ENCODE results near the gene SERPINA5. TPM values are rescaled to one million over a fixed set of nuclear protein-coding genes. Genes with fewer than 3 reads are reported as not detected.

SERPINA5 gene
- polyA plus RNA-seq, 1 donor from 2014 or later: not detected

DNA sequence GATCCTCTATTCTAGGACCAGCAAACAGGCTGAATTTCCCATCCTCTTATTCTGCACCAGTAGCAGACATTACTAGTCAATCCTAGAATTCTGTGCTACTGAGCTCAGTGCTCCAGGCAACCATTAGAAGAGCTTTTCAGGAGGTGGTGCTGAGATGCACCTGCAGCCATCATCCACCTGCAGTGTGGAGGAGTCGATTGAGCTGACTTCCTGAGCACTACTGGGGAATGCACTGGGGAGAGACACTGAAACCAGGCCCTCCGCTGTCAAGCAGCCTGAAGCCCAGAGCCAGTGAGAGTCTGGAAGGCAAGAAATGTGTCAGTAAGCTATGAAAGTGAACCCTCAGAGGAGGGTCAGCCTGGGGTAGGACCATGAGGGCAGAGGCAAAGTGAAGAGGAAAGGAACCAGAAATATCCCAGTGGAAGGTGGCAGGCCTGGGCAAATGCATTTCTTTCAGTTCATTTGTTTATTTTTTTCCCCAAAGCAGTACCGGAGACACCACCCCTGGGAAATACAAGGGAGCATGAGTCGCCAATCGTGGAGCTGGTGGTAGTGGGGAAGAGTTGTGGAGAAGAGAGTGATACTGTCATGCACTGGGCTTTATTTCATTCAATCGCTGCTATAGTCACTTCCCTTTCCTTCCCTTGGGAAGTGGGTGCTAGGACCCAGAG, 43.0 kb upstream of the SERPINA5 start:
- H3K9ac ChIP-seq (ENCODE audit: low read length): no peak overlapping the region
- H3K4me3 ChIP-seq (ENCODE audit: low read length): no peak overlapping the region
- H2AFZ ChIP-seq (ENCODE audit: low read depth, low read length): no peak overlapping the region
- no peaks in the 10 kb centered on the region for H4K20me1 ChIP-seq (ENCODE audit: insufficient read depth)
- no peak overlapping the region for H3K4me2 ChIP-seq (ENCODE audit: low read length)
- no peaks in the 10 kb centered on the region for H3K9me2 ChIP-seq (ENCODE audit: insufficient read depth, low read length)
- H3K27me3 ChIP-seq (ENCODE audit: insufficient read depth, low read depth, low read length): no peaks in the 10 kb centered on the region
- no peak overlapping the region for H3K27ac ChIP-seq (ENCODE audit: low read length)
- no peaks in the 10 kb centered on the region for H3K9me3 ChIP-seq (ENCODE audit: low read length)
- H3F3A ChIP-seq (ENCODE audit: insufficient read depth, low read length, poor library complexity, severe bottlenecking): no peaks in the 10 kb centered on the region
- TF ChIP-seq EP300 (conservative IDR thresholded peaks at IDR 0.05; ENCODE audit: poor library complexity, severe bottlenecking) (no peak), POLR2AphosphoS5 (IDR thresholded peaks at IDR 0.05) (no peak), EZH2 (IDR thresholded peaks at IDR 0.05; ENCODE audit: borderline replicate concordance, insufficient read depth, low read length, poor library complexity, severe bottlenecking) (no peak), MXI1 (conservative IDR thresholded peaks at IDR 0.05; ENCODE audit: poor library complexity, severe bottlenecking) (no peak), SMC3 (conservative IDR thresholded peaks at IDR 0.05; ENCODE audit: poor library complexity) (no peak), TAF1 (IDR thresholded peaks at IDR 0.05; ENCODE audit: low read depth) (no peak)
- TF ChIP-seq, protein P1, sequence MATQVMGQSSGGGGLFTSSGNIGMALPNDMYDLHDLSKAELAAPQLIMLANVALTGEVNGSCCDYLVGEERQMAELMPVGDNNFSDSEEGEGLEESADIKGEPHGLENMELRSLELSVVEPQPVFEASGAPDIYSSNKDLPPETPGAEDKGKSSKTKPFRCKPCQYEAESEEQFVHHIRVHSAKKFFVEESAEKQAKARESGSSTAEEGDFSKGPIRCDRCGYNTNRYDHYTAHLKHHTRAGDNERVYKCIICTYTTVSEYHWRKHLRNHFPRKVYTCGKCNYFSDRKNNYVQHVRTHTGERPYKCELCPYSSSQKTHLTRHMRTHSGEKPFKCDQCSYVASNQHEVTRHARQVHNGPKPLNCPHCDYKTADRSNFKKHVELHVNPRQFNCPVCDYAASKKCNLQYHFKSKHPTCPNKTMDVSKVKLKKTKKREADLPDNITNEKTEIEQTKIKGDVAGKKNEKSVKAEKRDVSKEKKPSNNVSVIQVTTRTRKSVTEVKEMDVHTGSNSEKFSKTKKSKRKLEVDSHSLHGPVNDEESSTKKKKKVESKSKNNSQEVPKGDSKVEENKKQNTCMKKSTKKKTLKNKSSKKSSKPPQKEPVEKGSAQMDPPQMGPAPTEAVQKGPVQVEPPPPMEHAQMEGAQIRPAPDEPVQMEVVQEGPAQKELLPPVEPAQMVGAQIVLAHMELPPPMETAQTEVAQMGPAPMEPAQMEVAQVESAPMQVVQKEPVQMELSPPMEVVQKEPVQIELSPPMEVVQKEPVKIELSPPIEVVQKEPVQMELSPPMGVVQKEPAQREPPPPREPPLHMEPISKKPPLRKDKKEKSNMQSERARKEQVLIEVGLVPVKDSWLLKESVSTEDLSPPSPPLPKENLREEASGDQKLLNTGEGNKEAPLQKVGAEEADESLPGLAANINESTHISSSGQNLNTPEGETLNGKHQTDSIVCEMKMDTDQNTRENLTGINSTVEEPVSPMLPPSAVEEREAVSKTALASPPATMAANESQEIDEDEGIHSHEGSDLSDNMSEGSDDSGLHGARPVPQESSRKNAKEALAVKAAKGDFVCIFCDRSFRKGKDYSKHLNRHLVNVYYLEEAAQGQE (IDR thresholded peaks at IDR 0.05; ENCODE audit: borderline replicate concordance): no peak
- TF ChIP-seq, protein P2, sequence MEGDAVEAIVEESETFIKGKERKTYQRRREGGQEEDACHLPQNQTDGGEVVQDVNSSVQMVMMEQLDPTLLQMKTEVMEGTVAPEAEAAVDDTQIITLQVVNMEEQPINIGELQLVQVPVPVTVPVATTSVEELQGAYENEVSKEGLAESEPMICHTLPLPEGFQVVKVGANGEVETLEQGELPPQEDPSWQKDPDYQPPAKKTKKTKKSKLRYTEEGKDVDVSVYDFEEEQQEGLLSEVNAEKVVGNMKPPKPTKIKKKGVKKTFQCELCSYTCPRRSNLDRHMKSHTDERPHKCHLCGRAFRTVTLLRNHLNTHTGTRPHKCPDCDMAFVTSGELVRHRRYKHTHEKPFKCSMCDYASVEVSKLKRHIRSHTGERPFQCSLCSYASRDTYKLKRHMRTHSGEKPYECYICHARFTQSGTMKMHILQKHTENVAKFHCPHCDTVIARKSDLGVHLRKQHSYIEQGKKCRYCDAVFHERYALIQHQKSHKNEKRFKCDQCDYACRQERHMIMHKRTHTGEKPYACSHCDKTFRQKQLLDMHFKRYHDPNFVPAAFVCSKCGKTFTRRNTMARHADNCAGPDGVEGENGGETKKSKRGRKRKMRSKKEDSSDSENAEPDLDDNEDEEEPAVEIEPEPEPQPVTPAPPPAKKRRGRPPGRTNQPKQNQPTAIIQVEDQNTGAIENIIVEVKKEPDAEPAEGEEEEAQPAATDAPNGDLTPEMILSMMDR (IDR thresholded peaks at IDR 0.05; ENCODE audit: poor library complexity, severe bottlenecking): no peak
- no peaks in the 10 kb centered on the region for H3K36me3 ChIP-seq (ENCODE audit: insufficient read depth, low read length)
- no peaks in the 10 kb centered on the region for H3K79me2 ChIP-seq (replicated peaks; ENCODE audit: insufficient read depth, low read length)

DNA sequence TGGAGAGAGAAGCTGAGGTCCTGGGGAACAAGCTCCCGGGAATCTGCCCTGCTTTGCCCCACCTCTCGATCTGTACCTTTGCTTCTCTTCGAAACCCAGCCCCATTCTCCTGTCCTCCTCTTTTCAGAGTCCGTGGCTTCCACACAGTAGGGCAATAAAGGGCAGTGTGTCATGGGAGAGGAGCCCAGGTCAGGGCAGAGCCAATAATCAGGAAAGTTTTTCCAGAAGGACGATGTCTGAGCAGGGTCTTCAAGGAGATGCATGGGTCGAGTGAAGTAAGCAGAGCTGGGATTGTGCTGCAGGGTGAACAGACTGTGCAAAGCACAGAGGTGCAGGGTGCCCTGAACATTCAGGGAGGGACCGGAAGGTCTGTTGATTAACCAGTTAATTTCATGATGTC, 42.0 kb upstream of the SERPINA5 start:
- Histone ChIP-seq H3K27ac (ENCODE audit: low read length) (no peak overlapping the region), H3K9ac (ENCODE audit: low read length) (no peak overlapping the region), H3F3A (ENCODE audit: insufficient read depth, low read length, poor library complexity, severe bottlenecking) (no peaks in the 10 kb centered on the region), H4K20me1 (ENCODE audit: insufficient read depth) (no peaks in the 10 kb centered on the region), H3K36me3 (ENCODE audit: insufficient read depth, low read length) (no peaks in the 10 kb centered on the region), H3K79me2 (replicated peaks; ENCODE audit: insufficient read depth, low read length) (no peaks in the 10 kb centered on the region), H3K4me3 (ENCODE audit: low read length) (no peak overlapping the region), H3K9me2 (ENCODE audit: insufficient read depth, low read length) (no peaks in the 10 kb centered on the region), H3K27me3 (ENCODE audit: insufficient read depth, low read depth, low read length) (no peaks in the 10 kb centered on the region), H3K9me3 (ENCODE audit: low read length) (no peaks in the 10 kb centered on the region), H2AFZ (ENCODE audit: low read depth, low read length) (no peak overlapping the region), H3K4me2 (ENCODE audit: low read length) (no peak overlapping the region)
- no peak for TF ChIP-seq TAF1 (IDR thresholded peaks at IDR 0.05; ENCODE audit: low read depth)
- TF ChIP-seq, protein P2 (IDR thresholded peaks at IDR 0.05; ENCODE audit: poor library complexity, severe bottlenecking): no peak
- TF ChIP-seq EZH2 (IDR thresholded peaks at IDR 0.05; ENCODE audit: borderline replicate concordance, insufficient read depth, low read length, poor library complexity, severe bottlenecking): no peak
